ENCODE measurements around the gene USP44. TPM values are rescaled to one million over a fixed set of nuclear protein-coding genes. Genes with fewer than 3 reads are reported as not detected.

USP44 gene
- total and polyA plus RNA-seq, 9 donors = 0.75 to 4.7 (median 3.3) TPM

- Histone ChIP-seq H3K4me1 (ENCODE audit: insufficient read depth) (peaks cover 4% of the 10 kb centered on the region), H3K27me3 (no peaks in the 10 kb centered on the region), H3K4me3 (peak overlapping the region; percentile 67), H3K27ac (no peak overlapping the region), H3K9me3 (no peaks in the 10 kb centered on the region), H3K36me3 (no peaks in the 10 kb centered on the region)
- intact Hi-C loops (cut with DNase I) = no loop called here
- no peak for DNase-seq
- TF ChIP-seq POLR2A (IDR thresholded peaks at IDR 0.05) (no peak), EP300 (IDR thresholded peaks at IDR 0.05) (no peak), CTCF (IDR thresholded peaks at IDR 0.05) (no peak)
- 0% methylated on average over 11 to 16 of the region's 16 CpGs for WGBS, 3 donors
Measured at GRCh38 chr12:95474660-95474958, 76.7 kb downstream of the USP44 start.

GRCh38 chr12:95473884-95474659 lies 77.2 kb downstream of the USP44 start, which contains the start of gene METAP2:
TSS of gene METAP2 (plus strand) at chr12:95474152. CDS start at chr12:95474180, 28 bp downstream.
- H3K36me3 ChIP-seq = no peaks in the 10 kb centered on the region
- H3K4me1 ChIP-seq (ENCODE audit: insufficient read depth) = peaks cover 3% of the 10 kb centered on the region
- peak within 1 kb of the TSS; percentile 67 for H3K4me3 ChIP-seq
- H3K27ac ChIP-seq = peak within 1 kb of the TSS; percentile 47 to 79
- H3K9me3 ChIP-seq = no peaks in the 10 kb centered on the region
- 0% methylated on average over 42 to 49 of the region's 49 CpGs for WGBS, 3 donors
- intact Hi-C loops (cut with DNase I) = no loop called here
- peak; percentile 93 to 97 (median 95) for DNase-seq
- no peak for TF ChIP-seq CTCF (IDR thresholded peaks at IDR 0.05)
- peak; percentile 84 for TF ChIP-seq POLR2A (IDR thresholded peaks at IDR 0.05)
- TF ChIP-seq EP300 (IDR thresholded peaks at IDR 0.05) = no peak
- no peaks in the 10 kb centered on the region for H3K27me3 ChIP-seq

- no peaks in the 10 kb centered on the region for H3K9me3 ChIP-seq
- H3K4me1 ChIP-seq (ENCODE audit: insufficient read depth) = peaks cover 3% of the 10 kb centered on the region
- TF ChIP-seq POLR2A (IDR thresholded peaks at IDR 0.05) (no peak), CTCF (IDR thresholded peaks at IDR 0.05) (no peak), EP300 (IDR thresholded peaks at IDR 0.05) (no peak)
- no peaks in the 10 kb centered on the region for H3K27me3 ChIP-seq
- H3K4me3 ChIP-seq = peak overlapping the region; percentile 67
- H3K36me3 ChIP-seq = no peaks in the 10 kb centered on the region
- 0% methylated on average over 23 of the region's 23 CpGs for WGBS, 3 donors
- intact Hi-C loops (cut with DNase I) = no loop called here
- peak in 3 of 5 donors; percentile 23 to 38 (median 36) for DNase-seq
- H3K27ac ChIP-seq = peak overlapping the region; percentile 47 to 79
Measured at GRCh38 chr12:95473231-95473883, 77.9 kb downstream of the USP44 start.

- H3K4me1 ChIP-seq (ENCODE audit: insufficient read depth) = peaks cover 3% of the 10 kb centered on the region
- no peak overlapping the region for H3K27ac ChIP-seq
- TF ChIP-seq POLR2A (IDR thresholded peaks at IDR 0.05) = no peak
- TF ChIP-seq EP300 (IDR thresholded peaks at IDR 0.05) = no peak
- no peak for TF ChIP-seq CTCF (IDR thresholded peaks at IDR 0.05)
- H3K9me3 ChIP-seq = no peaks in the 10 kb centered on the region
- no peak overlapping the region for H3K4me3 ChIP-seq
- 82 to 98% (median 95%) methylated on average over 1 of the region's 1 CpG for WGBS, 3 donors
- no peaks in the 10 kb centered on the region for H3K36me3 ChIP-seq
- intact Hi-C loops (cut with DNase I) = no loop called here
- no peaks in the 10 kb centered on the region for H3K27me3 ChIP-seq
- no peak for DNase-seq
Measured at GRCh38 chr12:95470300-95470699, 81.0 kb downstream of the USP44 start.

Other genes with a start within 250 kb of the USP44 start
- 10 to 100 TPM; 52.1 to 98.7 (median 62.5) TPM for gene METAP2, start 77.3 kb downstream of the USP44 start, total RNA-seq
- 100 to 1,000 TPM in 1 of 2 donors, 10 to 100 TPM in 1; 57.8 to 131 TPM for gene METAP2, start 77.3 kb downstream of the USP44 start, polyA plus RNA-seq
- gene NTN4, start 239.3 kb upstream of the USP44 start, total RNA-seq = 100 to 1,000 TPM in 1 of 7 donors, 10 to 100 TPM in 6; 16.0 to 101 (median 54.2) TPM
- 10 to 100 TPM; 39.0 to 57.3 TPM for gene NTN4, start 239.3 kb upstream of the USP44 start, polyA plus RNA-seq